Nephron (organoid): Measurements from ENCODE around the gene STX16.

ENCODE experiments used
- H3K27ac Mint-ChIP-seq, 3 experiments: 2 replicates each; pipeline ENCODE4 v1.8.0; 2020; ENCODE audit warnings: mixed read lengths in 3 of 3, mild to moderate bottlenecking in 2 of 3, moderate library complexity in 1 of 3
- H3K27me3 Mint-ChIP-seq: 2 replicates; pipeline ENCODE4 v1.8.0; 2021; ENCODE audit warnings: low read depth, mild to moderate bottlenecking, moderate library complexity, mixed read lengths
- H3K36me3 Mint-ChIP-seq: 2 replicates; pipeline ENCODE4 v1.8.0; 2020; ENCODE audit warnings: low read depth, mixed read lengths
- H3K4me1 Mint-ChIP-seq: 2 replicates; pipeline ENCODE4 v1.8.0; 2020; ENCODE audit warnings: mixed read lengths
- H3K4me3 Mint-ChIP-seq, 3 experiments: 2 replicates each; pipeline ENCODE4 v1.8.0; 2020; ENCODE audit warnings: mild to moderate bottlenecking in 3 of 3, mixed read lengths in 3 of 3, moderate library complexity in 2 of 3
- H3K9me3 Mint-ChIP-seq: 2 replicates; pipeline ENCODE4 v1.8.0; 2020; ENCODE audit warnings: mixed read lengths
- TF ChIP-seq, protein P1 (sequence below), 3 experiments: fragments of 200-600 bp; sonication (generic); IDR thresholded peaks; one replicate each; pipeline ENCODE4 v1.5.0; 2021; ENCODE audit warnings: antibody characterized with exemption in 3 of 3; ENCODE audit not compliant: unreplicated experiment in 3 of 3

STX16 gene

DNA sequence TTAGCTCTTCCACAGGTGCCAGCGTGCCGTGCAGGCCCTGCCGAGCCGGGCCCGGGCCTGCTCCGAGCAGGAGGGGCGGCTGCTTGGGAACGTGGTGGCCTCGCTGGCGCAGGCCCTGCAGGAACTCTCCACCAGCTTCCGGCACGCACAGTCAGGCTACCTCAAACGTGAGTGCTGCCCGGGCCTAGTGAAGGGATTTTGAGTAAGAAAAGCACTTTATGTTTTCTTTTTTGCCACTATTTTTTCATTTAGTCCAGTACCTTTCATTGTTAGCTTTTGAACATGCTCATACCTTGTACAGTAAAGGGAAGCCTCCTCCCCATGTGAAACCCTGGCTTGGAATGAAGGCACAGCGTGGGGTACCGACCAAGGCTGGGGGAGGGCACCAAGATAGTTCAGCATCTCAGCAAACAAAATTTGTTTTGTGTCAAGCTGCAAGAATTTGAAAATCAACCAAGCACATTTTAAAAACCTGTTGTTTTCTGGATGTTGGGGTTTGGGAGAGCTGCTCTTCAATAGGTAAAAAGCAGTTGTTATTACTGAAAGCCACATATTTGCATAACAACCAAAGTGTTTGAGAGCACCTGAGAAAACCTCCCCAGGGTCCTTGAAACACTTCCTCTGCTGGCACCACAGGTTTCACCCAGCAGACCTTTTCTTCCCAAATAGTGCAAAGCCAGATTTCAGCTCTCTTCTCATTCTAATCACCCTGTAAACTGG lies 18.4 kb downstream of the STX16 start:
- Mint-ChIP-seq H3K27me3 (no peaks in the 10 kb centered on the region), H3K4me3 (no peak overlapping the region), H3K27ac (no peak overlapping the region), H3K4me1 (peaks cover 25% of the 10 kb centered on the region), H3K9me3 (no peaks in the 10 kb centered on the region), H3K36me3 (peaks cover 59% of the 10 kb centered on the region)
- TF ChIP-seq, protein P1, sequence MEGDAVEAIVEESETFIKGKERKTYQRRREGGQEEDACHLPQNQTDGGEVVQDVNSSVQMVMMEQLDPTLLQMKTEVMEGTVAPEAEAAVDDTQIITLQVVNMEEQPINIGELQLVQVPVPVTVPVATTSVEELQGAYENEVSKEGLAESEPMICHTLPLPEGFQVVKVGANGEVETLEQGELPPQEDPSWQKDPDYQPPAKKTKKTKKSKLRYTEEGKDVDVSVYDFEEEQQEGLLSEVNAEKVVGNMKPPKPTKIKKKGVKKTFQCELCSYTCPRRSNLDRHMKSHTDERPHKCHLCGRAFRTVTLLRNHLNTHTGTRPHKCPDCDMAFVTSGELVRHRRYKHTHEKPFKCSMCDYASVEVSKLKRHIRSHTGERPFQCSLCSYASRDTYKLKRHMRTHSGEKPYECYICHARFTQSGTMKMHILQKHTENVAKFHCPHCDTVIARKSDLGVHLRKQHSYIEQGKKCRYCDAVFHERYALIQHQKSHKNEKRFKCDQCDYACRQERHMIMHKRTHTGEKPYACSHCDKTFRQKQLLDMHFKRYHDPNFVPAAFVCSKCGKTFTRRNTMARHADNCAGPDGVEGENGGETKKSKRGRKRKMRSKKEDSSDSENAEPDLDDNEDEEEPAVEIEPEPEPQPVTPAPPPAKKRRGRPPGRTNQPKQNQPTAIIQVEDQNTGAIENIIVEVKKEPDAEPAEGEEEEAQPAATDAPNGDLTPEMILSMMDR (IDR thresholded peaks at IDR 0.05; ENCODE audit: unreplicated experiment in 3 of 3), result no peak

GRCh38 chr20:58670102-58670501 lies 19.0 kb downstream of the STX16 start:
- no peaks in the 10 kb centered on the region for H3K27me3 Mint-ChIP-seq
- H3K36me3 Mint-ChIP-seq, result peaks cover 65% of the 10 kb centered on the region
- H3K27ac Mint-ChIP-seq, result no peak overlapping the region
- no peaks in the 10 kb centered on the region for H3K9me3 Mint-ChIP-seq
- H3K4me1 Mint-ChIP-seq, result peaks cover 18% of the 10 kb centered on the region
- TF ChIP-seq, protein P1 (IDR thresholded peaks at IDR 0.05; ENCODE audit: unreplicated experiment in 3 of 3), result no peak
- H3K4me3 Mint-ChIP-seq, result no peak overlapping the region

DNA sequence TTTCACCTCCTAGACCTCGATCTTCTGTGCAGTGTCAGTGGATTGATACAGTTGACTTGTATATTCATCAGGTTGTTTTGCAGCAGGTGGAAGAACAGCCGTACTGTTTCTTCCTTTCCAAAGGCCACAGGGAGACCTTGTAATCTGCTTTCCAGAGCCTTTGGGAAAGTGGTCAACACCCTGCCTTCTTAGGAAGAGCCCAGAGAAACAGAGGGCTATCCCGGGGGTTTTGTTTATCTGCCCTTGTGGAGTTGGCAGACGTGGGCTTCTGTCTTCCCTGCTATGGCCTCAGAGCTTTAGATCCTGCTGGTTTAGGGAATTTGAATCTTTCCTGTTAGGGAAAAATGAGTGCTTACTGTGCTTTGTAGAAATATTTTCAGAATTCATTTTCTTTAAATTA lies 19.6 kb downstream of the STX16 start:
- no peak overlapping the region for H3K27ac Mint-ChIP-seq
- no peaks in the 10 kb centered on the region for H3K9me3 Mint-ChIP-seq
- TF ChIP-seq, protein P1 (IDR thresholded peaks at IDR 0.05; ENCODE audit: unreplicated experiment in 3 of 3), result no peak
- H3K4me3 Mint-ChIP-seq, result no peak overlapping the region
- peaks cover 71% of the 10 kb centered on the region for H3K36me3 Mint-ChIP-seq
- no peaks in the 10 kb centered on the region for H3K27me3 Mint-ChIP-seq
- H3K4me1 Mint-ChIP-seq, result peaks cover 15% of the 10 kb centered on the region

GRCh38 chr20:58673119-58673518 lies 22.0 kb downstream of the STX16 start:
- H3K4me3 Mint-ChIP-seq, result no peak overlapping the region

GRCh38 chr20:58675146-58675584 lies 24.1 kb downstream of the STX16 start:
- no peak overlapping the region for H3K27ac Mint-ChIP-seq
- no peaks in the 10 kb centered on the region for H3K27me3 Mint-ChIP-seq
- no peaks in the 10 kb centered on the region for H3K4me1 Mint-ChIP-seq
- TF ChIP-seq, protein P1 (IDR thresholded peaks at IDR 0.05; ENCODE audit: unreplicated experiment in 3 of 3), result no peak
- H3K9me3 Mint-ChIP-seq, result no peaks in the 10 kb centered on the region
- H3K36me3 Mint-ChIP-seq, result peaks cover 79% of the 10 kb centered on the region
- H3K4me3 Mint-ChIP-seq, result no peak overlapping the region

More at GRCh38 chr20:58673119-58673518, 22.0 kb downstream of the STX16 start:
- no peak overlapping the region for H3K27ac Mint-ChIP-seq
- no peaks in the 10 kb centered on the region for H3K27me3 Mint-ChIP-seq
- H3K4me1 Mint-ChIP-seq, result no peaks in the 10 kb centered on the region
- no peaks in the 10 kb centered on the region for H3K9me3 Mint-ChIP-seq
- H3K36me3 Mint-ChIP-seq, result peaks cover 74% of the 10 kb centered on the region
- TF ChIP-seq, protein P1 (IDR thresholded peaks at IDR 0.05; ENCODE audit: unreplicated experiment in 3 of 3), result no peak

GRCh38 chr20:58675641-58676040 lies 24.6 kb downstream of the STX16 start:
- no peak overlapping the region for H3K4me3 Mint-ChIP-seq
- TF ChIP-seq, protein P1 (IDR thresholded peaks at IDR 0.05; ENCODE audit: unreplicated experiment in 3 of 3), result no peak
- H3K4me1 Mint-ChIP-seq, result no peaks in the 10 kb centered on the region
- H3K36me3 Mint-ChIP-seq, result peaks cover 79% of the 10 kb centered on the region
- H3K27ac Mint-ChIP-seq, result no peak overlapping the region
- no peaks in the 10 kb centered on the region for H3K9me3 Mint-ChIP-seq
- H3K27me3 Mint-ChIP-seq, result no peaks in the 10 kb centered on the region
